ENCODE data around the gene SNAI1. TPM values are rescaled to one million over a fixed set of nuclear protein-coding genes. Genes with fewer than 3 reads are reported as not detected.
"Not testable (repeated sequence)": the region's sequence is repeated elsewhere in the genome, so short reads cannot be mapped to it uniquely, and the experiment has no call there.

SNAI1 gene
- total RNA-seq, 1 experiment from 2014 or later, result not detected

GRCh38 chr20:49986049-49986448 is 3.3 kb downstream of the SNAI1 start:
- no peak for DNase-seq (ENCODE audit: low read depth)

- no peak for DNase-seq (ENCODE audit: low read depth)
Observed at GRCh38 chr20:49987015-49987867, 4.5 kb downstream of the SNAI1 start.

DNA sequence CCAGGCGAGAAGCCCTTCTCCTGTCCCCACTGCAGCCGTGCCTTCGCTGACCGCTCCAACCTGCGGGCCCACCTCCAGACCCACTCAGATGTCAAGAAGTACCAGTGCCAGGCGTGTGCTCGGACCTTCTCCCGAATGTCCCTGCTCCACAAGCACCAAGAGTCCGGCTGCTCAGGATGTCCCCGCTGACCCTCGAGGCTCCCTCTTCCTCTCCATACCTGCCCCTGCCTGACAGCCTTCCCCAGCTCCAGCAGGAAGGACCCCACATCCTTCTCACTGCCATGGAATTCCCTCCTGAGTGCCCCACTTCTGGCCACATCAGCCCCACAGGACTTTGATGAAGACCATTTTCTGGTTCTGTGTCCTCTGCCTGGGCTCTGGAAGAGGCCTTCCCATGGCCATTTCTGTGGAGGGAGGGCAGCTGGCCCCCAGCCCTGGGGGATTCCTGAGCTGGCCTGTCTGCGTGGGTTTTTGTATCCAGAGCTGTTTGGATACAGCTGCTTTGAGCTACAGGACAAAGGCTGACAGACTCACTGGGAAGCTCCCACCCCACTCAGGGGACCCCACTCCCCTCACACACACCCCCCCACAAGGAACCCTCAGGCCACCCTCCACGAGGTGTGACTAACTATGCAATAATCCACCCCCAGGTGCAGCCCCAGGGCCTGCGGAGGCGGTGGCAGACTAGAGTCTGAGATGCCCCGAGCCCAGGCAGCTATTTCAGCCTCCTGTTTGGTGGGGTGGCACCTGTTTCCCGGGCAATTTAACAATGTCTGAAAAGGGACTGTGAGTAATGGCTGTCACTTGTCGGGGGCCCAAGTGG is 5.3 kb downstream of the SNAI1 start:
- no peak for DNase-seq (ENCODE audit: low read depth)

DNA sequence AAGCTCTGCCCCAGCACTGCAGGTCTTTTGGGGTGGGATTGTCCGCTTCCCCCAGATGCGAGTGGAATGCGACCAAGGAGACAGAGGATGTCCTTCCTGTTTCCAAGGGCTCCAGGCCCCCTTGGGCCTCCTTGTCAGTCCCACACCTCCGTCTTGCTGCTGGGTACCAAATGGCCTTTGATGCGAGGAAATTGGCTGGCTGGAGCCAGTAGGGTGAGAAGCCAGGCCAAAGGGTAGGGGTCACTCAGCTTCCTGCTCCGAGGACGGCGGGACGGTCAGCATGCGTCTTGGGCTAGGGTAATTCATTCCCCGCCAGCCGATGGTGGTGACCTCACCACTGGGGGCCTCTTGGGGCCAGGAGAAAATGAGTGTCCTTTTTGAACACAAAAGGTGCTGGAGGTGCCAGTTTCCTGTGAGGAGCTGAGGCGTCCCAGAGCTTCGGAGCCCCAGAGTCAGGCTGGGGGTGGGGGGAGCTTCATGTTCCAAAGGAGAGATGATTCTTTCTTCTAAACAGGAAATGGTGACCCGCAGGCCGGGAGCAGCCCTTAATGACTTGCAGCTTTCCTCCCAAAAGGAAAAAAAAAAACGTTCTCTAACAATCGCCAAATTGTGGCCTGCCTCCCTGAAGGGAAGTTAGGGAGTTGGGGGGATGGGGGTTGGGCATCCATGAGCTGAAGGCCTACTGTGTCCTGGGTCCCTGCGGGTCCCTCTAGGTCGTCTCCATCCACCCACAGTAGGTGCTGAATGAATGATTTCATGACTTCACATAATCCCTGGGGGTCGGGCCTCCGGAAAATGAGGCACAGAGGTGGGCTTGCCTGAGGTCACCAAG is 6.7 kb downstream of the SNAI1 start:
- no peak for DNase-seq (ENCODE audit: low read depth)

- DNase-seq (ENCODE audit: low read depth), result no peak
Observed at GRCh38 chr20:49990271-49990720, 7.5 kb downstream of the SNAI1 start.

DNA sequence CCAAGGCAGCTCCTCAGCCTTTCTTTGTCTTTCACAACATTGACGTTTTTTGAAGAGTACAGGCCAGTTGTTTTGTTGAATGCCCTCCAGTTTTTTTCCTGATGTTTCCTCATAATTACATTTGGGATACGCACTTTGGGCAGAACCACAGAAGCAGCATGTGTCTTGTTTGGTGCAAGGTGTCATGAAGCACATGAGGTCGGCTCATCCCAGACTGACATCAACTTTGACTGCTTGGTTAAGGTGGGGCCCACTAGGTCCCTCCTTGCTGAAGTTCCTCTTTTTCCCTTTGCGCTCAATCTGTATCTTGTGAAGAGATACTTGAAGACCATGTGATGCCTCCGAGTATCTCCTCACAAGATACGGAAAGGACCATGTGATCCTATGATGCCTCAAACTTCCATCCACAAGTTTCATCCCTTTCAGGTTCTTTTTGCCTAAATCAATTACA is 10.5 kb downstream of the SNAI1 start:
- no peak for DNase-seq (ENCODE audit: low read depth)

GRCh38 chr20:49995586-49995985 is 12.8 kb downstream of the SNAI1 start:
- DNase-seq (ENCODE audit: low read depth), result no peak

- not testable (repeated sequence) for DNase-seq (ENCODE audit: low read depth)
Observed at GRCh38 chr20:49998478-49999188, 15.9 kb downstream of the SNAI1 start.

- no peak for DNase-seq (ENCODE audit: low read depth)
Observed at GRCh38 chr20:49999329-49999728, 16.5 kb downstream of the SNAI1 start.

GRCh38 chr20:50000548-50001222 is 17.9 kb downstream of the SNAI1 start:
- DNase-seq (ENCODE audit: low read depth), result not testable (repeated sequence)

DNA sequence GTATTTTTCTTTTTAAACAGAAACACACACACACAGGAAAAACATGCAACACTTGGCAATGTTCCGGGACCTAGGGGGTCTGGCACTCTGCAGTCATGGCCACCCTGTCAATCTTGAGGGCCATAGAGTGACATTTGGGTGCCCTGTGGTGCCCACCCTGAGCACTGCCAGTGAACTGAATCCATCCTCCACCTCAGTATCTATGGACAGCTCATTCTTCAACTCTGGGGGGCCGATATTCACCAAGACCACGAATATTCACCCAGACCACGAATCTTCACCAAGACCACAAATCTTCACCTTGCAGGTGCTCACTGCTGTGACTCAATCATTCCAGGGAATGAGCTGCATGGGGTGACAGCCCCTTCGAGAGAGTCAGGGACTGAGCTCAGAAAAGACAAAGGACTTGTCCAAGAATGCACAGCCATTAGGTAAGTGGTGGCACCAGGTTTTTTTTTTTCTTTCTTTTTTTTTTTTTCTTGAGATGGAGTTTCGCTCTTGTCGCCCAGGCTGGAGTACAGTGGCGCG is 19.1 kb downstream of the SNAI1 start:
- DNase-seq (ENCODE audit: low read depth), result no peak

DNA sequence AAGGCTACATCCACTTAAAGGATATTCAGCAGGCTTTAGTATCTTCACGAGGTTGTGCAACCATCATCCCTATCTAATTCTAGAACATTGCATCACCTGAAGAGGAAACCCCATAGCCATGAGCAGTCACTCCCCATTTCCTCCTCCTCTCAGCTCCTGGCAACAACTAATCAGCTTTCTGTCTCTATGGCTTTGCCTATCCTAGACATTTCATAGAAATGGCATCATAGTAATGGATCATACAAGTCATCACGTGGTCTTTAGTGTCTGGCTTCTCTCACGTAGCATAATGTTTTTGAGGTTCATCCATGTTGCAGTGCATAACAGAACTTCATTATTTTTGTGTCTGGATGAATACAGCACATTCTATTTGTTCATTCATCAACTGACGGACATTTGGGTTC is 20.5 kb downstream of the SNAI1 start:
- DNase-seq (ENCODE audit: low read depth), result peak; percentile 16

GRCh38 chr20:50004229-50004628 is 21.4 kb downstream of the SNAI1 start:
- no peak for DNase-seq (ENCODE audit: low read depth)

GRCh38 chr20:50005471-50005981 is 22.7 kb downstream of the SNAI1 start:
- no peak for DNase-seq (ENCODE audit: low read depth)

- no peak for DNase-seq (ENCODE audit: low read depth)
Observed at GRCh38 chr20:50007369-50007768, 24.6 kb downstream of the SNAI1 start.

GRCh38 chr20:50008007-50008406 is 25.2 kb downstream of the SNAI1 start:
- DNase-seq (ENCODE audit: low read depth), result no peak

- DNase-seq (ENCODE audit: low read depth), result no peak
Observed at GRCh38 chr20:50009521-50010454, 27.0 kb downstream of the SNAI1 start.

GRCh38 chr20:50011597-50011996 is 28.8 kb downstream of the SNAI1 start:
- not testable (repeated sequence) for DNase-seq (ENCODE audit: low read depth)
